A172 (cell line): Measurements from ENCODE around the gene RCAN2. TPM values are rescaled to one million over a fixed set of nuclear protein-coding genes. Genes with fewer than 3 reads are reported as not detected.
A peak's percentile ranks its signal among the peaks of the same experiment; 100 is the strongest.

Source experiments
- DNase-seq: peaks from one replicate; pipeline ENCODE4 v3.0.0-alpha.2; 2015; ENCODE audit warnings: low spot score
- total RNA-seq: library from RNA; depleted of rRNA; stranded (reverse); fragments of >200 nt; shearing (Covaris generic); gene quantifications from 2 replicates; pipeline ENCODE4 v1.2.3, GENCODE V29; 2014

RCAN2 gene
- total RNA-seq, 1 experiment from 2014 or later: not detected

DNA sequence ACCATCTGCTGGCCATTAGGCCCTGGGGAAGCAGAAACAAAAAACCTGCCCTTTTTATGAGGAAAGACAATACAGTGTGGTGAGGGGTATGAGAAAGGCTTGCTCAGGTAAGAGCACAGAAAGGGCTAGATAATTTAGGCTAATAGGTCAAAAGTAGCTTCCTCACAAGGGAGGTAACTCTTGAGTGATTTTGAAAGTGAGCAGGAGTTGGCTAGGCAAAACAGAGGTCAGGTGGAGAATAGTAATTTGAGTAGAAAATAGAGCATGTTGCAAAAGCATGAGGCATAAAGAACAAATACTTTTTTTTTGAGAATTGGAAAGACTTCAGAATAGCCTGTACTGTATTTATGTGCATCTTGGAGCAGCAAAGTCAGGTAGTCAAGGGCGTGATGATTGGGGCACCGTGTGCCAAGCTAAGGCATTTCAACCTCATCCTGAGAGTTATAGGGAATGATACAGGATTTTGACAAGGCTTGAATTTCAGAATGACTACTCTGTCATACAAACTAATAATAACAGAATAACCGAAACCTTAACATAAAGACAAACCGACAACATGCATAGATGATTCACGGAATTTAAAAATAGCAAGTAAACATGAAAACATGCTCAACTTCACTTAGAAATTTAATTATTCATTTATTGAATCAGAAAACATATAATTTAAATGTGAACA lies 197.5 kb downstream of the RCAN2 start:
- DNase-seq: no peak

DNA sequence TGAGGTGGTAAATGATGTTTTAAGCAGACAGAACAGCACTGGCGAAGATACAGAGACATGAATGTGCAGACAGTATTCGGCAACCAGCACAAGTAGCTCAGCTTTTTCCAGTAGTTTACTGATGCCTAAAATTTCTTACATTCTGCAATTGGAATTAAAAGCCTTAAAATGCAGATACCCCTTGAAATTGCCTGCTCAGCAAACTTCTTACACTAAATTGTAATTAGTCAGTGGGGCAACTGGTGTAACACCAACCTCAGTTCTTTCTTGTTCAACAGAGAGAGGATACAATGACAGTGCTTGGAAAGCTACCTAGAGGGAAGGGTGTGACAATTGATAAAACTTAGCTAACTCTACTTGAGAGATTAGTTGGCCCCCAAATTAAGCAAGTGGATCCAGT lies 199.4 kb downstream of the RCAN2 start:
- no peak for DNase-seq

DNA sequence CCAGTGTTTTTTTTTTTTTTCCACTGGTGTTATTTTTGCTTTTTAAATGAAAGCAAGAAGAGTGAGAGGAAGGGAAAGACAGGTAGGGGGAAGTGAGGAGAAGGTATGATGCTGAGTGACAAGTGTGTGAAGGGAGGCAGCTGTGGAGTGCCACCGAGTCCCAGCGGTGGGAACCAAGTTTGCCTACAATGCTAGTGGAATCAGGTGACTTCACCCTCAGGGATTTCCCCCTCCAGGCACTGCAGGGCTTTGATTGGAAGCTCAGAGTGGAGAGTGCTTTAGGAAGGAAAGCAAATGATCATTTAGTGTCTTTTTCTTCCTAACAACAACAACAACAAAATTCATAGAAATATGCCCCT lies 200.0 kb downstream of the RCAN2 start:
- no peak for DNase-seq

DNA sequence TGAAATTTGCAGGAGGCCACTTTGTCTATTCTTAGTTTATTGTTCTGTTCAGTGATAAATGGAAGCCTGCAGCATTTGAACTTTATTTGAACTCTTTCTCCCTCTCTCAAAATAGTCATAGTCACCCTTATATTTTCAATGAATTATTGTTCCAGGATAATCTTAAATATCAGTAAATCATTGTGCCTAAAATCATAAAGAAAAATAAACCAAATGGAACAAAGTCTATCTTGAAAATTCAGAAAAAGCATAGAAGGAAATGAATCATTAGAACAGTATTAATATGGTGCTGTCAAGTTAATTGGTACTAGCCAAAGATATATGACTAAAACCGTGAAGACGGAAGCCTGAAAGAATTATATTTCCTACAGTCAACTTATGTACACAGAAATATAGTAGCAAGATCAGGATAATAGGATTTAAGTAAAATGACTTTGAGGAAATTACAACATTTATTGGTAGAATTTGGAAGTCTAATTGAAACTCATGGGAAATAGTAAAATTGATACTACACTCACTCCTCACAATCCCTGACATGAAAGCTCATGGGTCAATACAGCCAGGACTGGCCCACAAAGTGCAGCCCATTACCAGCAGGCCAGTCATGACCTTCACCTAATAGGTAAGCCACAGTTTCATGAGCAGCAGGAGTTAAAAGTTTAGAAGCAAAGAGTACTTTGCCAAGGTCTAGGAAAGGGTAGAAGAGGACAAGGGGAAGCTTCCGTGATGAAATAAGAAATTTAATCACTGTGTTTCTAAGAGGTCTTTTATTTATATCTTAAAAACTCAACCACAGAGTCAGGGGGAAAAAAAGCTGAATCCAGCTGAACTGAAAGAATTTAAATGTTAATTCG lies 200.6 kb downstream of the RCAN2 start:
- no peak for DNase-seq

DNA sequence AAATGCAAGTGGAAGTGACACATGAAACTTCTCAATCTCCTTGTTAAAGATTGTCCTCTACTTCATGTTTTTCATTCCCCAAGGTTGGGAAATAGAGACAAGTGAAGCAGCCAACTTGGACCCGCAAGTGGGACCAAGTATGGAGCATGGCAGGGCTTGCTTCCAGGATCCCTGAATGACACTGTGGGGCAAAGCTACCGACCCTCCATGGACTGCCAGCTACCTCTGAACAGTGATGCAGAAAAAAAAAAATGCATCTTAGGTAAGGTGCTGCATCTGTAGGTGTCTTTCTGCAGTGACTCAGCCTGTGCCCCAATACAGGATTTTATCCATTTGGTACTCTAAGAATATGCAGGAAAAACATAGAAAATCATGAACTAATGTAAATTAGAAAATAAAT lies 201.4 kb downstream of the RCAN2 start:
- DNase-seq: no peak

DNA sequence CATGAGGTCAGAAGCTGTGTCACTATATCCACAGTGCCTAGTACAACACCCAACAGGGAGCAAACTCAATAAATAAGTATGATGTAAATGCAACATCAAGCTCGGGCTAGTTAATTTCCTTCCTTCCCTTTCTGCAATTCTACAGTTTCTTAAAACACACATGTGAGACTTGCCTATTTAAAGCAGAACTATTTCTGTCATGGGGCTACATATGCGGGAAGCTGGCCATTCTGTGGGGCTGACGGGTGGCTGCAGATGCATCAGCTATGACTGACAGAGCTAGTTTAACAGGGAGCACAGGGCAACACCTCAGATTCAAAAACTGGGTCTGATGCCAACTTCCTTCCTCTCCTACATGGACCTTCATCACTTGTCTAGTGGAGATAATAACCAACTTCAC lies 202.4 kb downstream of the RCAN2 start:
- DNase-seq: no peak

DNA sequence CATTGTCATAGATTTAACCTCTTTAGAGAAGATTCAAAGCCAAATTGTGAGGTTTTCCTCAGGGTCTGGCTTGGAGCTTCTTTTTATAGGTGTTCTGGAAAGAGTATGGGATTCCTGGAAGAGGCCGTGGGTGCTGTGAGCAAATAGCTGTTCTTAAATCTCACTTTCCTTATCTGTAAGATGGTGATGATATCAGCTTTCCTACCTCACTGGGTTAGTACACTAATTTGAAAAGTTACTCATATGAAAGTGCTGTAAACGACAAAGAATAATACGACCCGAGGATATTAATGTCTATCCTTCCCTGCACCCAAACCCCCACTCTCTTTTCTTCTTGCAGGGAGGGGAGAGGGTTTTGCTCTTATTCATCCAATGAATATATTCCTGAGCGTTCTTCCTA lies 203.6 kb downstream of the RCAN2 start:
- DNase-seq: no peak

DNA sequence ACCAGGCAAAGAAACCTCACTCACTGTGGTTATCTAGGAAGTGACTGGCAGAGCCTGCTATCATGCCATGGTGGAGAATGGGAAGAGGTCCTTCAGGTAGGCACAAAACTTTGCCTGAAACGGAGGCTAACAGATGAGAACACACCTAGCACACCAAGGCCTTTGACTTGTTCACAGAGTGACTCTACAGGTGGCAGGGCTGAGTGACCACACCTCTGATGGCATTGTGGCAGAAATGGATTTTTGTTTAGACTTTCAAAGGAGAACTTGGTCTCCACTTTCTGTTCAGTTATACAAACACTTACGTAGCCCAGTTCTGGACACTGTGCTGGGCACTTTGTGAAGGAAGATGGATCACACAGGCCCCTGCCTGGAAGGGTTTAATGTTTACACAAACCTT lies 204.2 kb downstream of the RCAN2 start:
- DNase-seq: no peak

DNA sequence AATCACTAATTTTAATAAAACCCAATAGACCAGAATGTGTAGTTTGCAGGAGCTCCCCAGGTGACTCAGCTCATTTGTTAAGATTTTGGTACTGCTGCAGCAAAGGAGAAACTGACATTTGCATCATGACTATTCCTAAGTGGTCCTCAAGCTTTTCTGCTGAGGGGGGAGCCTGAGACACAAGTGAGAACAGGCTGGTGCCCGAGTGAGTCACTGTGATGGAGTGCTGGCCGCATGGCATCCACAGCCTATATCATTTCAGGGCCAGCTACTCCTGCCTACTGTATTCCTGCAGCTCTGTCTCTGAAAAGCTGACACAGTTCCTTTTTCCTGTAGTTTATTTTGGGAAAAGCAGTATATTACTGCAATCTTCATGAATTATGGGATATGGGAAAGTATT lies 206.8 kb downstream of the RCAN2 start:
- DNase-seq: no peak

DNA sequence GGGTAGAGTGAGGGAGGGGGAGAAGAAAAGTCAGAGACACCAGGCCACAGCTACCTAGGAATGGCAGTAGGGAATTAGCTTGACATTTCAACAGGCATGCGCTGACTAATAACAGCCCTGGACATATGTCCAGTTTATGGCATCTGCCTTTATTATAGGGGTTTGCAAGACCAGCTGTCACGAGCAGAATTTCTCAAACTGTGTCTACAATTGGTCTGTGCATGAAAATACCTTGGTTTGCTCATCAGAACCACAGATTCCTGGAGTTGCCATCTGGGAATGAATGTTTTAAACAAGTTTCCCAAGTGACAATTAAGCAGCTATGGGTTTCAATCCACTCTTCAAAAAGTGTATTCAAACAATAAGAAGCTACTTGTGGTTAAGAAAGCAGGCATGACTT lies 210.1 kb downstream of the RCAN2 start:
- no peak for DNase-seq

DNA sequence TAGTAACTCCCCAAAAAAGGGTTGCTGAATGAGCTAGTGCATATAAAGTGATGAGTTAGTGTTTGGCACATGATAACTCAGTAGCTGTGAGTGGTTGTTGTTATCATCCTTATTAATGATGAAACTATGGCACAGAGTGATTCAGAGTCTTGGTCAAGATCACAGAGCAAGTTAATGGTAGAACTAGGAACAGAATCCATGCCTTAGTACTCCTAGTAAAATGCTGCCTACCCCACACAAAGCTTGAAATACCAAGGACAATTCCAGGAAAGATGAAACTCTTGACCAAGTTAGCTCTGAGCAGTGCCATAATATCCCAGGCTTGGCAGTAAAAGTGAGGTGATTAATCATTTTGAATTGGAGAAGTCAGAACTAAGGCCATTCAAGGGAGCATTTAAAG lies 211.4 kb downstream of the RCAN2 start:
- DNase-seq: no peak

DNA sequence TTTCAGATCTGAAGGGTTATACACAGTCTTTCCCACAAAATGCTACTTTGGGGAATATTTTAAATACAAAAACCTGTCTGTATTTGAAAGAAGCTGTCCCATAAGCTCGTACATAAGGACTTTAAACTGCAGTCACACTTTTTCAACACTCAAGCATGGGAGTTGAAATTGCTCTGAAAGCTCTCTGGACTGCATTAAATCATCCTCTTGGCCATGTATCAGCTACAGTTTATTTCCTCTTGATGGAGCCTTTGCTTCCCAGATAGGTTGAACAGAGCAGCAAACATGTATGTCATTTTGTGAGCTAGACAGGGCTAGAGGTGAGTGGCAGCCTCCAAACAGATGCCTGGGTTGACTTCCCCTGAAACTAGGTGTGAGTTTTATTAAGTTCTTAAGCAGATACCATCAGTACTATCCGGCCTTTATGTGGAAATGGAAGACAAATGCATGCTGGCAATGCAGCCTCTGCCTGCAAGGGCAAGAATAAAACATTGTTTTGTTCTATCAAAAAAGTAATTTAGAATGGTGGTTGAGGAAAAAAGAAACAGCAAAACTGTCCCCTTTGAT lies 214.6 kb downstream of the RCAN2 start:
- no peak for DNase-seq

DNA sequence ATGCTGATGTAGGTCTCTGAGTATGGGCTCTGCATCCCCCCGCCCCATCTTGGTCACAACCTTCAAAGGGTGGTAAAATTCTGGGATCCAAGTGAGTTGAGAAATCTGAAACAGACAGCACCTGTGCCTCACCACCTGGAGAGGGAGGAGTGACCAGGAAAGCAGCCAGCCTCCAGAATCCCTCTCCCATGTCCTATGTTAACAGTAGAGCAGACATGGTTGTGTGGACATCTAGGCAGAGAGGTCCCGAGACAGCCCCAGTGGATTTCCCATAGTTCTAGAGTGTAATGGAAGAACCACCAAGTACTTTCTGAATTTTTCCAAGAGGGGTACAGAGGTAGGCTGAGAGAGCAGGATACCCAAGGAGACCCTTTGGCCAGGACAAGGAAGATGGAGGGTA lies 216.7 kb downstream of the RCAN2 start:
- DNase-seq: no peak

DNA sequence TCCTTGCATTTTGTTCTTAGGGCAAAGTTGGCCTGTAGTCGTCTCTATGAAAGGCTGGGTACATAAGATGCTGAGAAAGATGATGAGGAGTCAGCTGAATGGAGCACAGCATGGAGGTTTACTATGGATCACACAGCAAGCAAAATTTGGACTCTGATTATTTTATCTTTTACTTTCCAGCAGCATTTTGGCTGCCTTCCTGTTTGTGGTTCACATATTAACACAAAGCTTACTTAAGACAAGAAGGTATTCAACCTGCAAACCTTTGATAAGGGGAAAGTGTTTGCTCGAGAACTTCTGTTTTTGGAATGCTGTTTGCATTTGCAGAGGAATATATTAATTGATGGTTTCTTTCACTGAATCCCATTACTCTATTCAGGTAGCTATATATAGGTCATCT lies 217.3 kb downstream of the RCAN2 start:
- no peak for DNase-seq

DNA sequence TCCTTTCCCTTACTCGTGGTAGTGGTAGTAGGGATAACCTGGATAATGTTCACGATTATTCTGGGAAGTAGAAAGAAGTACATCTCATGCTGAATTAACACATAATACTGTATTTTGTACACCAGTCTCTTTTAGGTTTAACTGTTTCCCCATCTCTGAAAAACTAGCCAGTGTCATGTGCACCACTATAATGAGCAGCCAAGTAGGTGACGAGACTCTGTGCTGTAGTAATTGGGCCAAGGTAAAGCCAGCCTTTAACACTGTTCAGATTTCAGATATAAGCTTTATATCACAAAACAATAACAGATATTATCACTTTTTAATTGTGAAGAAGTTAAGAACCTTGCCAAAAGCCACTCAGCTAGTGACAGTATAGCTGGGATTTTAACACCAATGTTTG lies 219.5 kb downstream of the RCAN2 start:
- DNase-seq: no peak

DNA sequence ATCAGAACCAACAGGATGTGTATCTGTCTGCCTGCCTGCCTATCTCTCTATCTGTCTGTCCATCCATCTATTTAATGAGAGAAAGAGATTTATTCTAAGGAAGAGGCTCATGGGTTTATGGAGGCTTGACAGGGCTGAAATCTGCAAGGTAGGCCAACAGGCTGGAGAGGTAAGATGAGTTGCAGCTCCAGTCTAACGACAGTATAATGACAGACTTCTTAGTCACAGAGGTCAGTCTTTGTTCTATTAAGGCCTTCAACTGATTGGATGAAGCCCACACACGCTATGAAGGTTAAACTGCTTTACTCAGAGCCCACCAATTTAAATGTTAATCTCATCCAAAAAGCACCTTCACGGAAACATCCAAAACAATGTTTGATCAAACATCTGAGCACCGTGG lies 220.1 kb downstream of the RCAN2 start:
- DNase-seq: no peak

DNA sequence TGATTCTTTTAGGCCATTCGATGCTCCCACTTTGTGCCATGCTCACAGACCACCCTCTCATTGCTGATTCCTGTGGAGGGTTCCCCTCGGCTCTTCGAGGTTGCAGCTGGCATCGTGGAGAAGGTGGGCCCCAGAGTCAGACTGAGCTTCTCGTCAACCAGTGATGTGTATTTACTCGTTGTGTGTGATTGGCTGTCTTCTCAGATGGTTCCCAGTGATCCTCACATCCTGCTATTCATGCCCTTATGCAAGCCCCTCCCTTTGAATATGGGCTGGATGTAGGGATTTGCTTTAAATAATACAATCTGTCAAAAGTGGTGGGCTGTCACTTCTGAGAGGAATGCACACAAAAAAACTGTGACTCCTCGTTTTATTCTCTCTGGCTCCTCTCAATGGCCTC lies 220.9 kb downstream of the RCAN2 start:
- no peak for DNase-seq

DNA sequence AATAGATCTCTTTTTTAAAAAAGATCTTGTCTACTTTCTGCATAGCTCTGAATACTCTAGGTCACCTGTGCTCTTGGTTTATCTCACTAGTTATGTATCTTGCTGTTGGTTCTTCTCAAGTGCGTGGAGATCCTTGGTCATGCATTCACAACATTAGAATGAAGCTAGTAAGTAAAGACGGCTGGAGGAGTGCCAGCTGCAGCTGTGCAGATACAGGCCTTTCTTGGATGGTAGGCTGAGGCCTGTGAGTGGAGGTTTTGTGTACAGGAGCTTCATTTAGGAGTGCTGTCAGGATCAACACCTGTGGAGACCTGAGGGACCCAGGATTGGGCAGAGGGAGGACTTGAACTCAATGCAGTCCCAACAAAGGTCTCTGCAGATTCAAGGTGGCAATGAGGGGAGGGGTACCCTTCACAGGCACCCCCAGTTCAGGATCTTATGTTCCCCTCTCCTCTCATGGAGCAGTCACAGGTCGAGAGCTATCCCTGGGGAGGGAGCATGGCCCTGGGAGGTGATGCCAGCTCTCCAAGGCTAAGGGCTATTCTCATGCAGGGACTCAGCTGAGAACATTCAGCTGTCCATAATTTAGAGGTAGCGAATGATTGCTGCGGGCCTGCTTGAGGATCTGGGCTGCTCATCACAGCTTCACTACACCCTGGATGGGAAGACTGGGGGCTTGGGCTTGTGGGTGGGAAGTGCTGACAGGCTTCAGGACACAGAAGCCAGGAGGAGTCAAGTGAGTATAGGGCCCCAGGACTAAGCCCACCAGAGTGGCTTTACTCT lies 221.6 kb downstream of the RCAN2 start:
- no peak for DNase-seq

DNA sequence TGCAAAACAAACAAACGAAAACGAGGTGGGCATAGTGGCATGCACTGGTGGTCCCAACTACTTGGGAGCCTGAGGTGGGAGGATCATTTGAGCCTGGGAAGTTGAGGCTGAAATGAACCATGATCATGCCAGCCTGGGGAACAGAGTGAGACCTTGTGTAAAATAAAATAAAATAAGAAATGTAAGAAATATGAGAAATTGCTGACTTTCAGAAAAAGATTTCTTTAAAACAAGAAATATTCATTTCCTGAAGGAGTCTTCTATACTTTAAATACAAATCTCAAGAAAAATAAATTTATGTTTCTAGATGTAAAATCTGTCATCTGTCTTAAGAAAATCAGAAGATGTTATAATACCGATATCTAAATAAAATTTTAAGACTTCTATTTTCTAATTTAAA lies 223.7 kb downstream of the RCAN2 start:
- DNase-seq: no peak

DNA sequence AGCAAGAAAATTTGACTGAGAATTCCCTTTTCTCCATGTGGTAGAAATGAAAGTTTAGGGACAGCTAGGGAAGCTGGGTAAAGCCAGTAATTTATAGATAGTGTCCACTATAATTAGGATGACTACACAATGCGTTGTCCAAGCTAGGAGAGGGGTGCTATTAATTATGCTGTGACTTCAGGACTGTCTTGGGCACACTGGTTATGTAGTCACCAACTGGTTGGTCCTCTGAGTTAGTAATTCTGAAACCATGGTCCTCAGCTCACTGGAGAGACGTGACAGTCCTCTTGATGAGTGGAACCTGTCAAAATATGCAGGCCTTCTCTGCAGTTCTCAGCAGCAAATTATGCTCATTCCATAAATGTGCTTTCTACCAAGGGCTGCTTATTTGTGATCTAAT lies 225.9 kb downstream of the RCAN2 start:
- DNase-seq: no peak

DNA sequence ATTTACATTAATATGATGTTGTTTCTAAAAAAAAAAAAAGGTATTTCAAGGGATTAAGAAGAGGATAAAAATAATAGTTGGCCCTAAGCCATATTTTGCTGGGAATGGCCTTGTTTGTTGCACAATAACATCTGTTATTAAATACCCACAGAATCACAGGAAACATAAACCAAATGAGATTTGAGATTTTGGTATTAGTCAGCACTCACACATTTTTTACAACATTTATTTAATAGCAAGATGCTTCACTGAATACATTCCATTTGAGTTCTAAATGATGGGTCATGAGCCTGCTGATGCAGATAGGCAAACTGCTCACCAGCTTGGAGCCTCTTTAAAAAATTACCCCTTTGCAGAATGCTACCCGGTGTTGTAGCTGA lies 227.6 kb downstream of the RCAN2 start:
- DNase-seq: peak; percentile 5

DNA sequence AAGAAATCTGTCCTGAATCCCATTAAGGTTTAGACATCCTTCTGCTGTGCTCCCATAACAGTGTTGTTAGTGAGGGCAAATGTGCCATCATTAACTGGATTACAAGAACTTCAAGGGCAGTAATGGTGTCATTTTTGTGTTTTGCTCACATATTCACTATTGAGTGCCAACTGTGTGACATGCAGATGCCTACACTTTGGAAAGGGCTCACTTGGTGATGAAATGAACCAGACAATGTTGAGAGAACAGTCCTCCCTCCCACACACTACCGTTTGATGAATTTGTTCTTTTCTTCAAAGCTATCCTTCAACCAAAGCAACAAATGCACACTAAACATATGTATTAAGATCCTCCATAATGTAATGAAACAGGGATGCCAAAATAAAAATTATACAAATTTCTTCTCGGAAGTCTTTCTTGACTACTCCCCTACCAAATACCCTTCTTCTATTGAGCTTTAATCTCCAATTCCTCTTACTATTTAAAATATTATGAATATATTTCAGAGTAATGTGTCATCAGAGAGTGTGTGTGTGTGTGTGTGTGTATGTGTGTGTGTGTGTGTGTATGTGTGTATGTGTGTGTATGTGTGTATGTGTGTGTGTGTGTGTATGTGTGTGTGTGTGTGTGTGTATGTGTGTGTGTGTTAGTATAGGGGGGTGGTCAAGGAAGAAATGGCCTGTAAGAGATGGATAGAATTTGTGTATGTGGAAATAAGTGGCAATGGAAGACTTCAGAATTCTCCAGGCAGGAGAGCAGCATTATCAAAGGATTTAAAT lies 228.1 kb downstream of the RCAN2 start:
- DNase-seq: no peak
